Measurements from ENCODE around the gene MFSD11.

DNA sequence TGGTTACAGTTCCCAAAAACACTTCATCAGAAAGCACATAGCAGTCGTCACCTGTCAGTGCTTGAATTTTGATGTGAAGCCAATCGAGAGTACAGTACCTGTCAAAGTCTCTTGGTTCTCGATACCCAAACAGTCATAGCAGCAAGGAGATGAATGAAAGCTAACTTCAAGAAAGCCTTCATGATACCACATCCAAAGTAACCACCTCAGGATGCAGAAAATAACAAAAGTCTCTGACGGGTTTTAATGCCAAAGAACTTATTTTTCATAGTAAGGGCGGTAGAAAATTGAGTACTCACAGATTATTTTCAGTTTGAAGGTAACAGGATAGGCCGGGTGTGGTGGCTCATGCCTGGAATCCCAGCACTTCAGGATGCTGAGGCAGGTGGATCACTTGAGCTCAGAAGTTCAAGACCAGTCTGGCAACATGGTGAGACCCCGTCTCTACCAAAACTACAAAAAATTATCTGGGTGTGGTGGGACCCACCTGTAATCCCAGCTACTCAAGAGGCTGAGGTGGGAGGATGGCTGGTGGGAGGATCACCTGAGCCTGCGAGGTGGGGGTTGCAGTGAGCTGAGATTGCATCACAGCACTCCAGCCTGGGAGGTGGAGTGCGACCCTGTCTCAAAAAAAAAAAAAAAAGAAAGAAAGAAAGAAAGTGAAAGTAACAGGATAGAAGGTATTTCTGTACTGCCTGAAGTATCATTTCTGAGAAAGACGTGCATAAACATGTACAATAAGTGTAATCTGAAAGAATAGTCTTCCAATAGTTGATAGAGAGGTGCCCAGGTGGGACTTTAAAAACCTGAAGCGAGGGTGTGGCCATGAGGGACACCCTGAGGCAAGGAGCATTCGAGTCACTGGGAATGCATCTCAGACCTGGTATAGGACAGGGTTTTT, 15.4 kb downstream of the MFSD11 start:
- TF ChIP-seq, protein P1, sequence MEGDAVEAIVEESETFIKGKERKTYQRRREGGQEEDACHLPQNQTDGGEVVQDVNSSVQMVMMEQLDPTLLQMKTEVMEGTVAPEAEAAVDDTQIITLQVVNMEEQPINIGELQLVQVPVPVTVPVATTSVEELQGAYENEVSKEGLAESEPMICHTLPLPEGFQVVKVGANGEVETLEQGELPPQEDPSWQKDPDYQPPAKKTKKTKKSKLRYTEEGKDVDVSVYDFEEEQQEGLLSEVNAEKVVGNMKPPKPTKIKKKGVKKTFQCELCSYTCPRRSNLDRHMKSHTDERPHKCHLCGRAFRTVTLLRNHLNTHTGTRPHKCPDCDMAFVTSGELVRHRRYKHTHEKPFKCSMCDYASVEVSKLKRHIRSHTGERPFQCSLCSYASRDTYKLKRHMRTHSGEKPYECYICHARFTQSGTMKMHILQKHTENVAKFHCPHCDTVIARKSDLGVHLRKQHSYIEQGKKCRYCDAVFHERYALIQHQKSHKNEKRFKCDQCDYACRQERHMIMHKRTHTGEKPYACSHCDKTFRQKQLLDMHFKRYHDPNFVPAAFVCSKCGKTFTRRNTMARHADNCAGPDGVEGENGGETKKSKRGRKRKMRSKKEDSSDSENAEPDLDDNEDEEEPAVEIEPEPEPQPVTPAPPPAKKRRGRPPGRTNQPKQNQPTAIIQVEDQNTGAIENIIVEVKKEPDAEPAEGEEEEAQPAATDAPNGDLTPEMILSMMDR (conservative IDR thresholded peaks at IDR 0.05; ENCODE audit: low read depth, low read length) = no peak
- no peak for TF ChIP-seq SMC3 (IDR thresholded peaks at IDR 0.05; ENCODE audit: low read depth, low read length)
- no peak for TF ChIP-seq FOS (IDR thresholded peaks at IDR 0.05; ENCODE audit: low read depth, low read length)
- TF ChIP-seq RFX5 (IDR thresholded peaks at IDR 0.05; ENCODE audit: low read depth, low read length) = no peak
- no peak for TF ChIP-seq RAD21 (IDR thresholded peaks at IDR 0.05; ENCODE audit: low read length)
- no peak for TF ChIP-seq POLR2A (IDR thresholded peaks at IDR 0.05; ENCODE audit: low read depth, low read length)
- TF ChIP-seq, protein P2, sequence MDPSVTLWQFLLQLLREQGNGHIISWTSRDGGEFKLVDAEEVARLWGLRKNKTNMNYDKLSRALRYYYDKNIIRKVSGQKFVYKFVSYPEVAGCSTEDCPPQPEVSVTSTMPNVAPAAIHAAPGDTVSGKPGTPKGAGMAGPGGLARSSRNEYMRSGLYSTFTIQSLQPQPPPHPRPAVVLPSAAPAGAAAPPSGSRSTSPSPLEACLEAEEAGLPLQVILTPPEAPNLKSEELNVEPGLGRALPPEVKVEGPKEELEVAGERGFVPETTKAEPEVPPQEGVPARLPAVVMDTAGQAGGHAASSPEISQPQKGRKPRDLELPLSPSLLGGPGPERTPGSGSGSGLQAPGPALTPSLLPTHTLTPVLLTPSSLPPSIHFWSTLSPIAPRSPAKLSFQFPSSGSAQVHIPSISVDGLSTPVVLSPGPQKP (IDR thresholded peaks at IDR 0.05; ENCODE audit: borderline replicate concordance, low read depth, low read length) = no peak
- no peak for TF ChIP-seq BHLHE40 (IDR thresholded peaks at IDR 0.05; ENCODE audit: low read depth, low read length)
- TF ChIP-seq CEBPB (IDR thresholded peaks at IDR 0.05; ENCODE audit: low read depth, low read length) = no peak
- TF ChIP-seq NFE2L2 (IDR thresholded peaks at IDR 0.05; ENCODE audit: low read depth, low read length) = no peak
- TF ChIP-seq MXI1 (IDR thresholded peaks at IDR 0.05; ENCODE audit: borderline replicate concordance, low read depth, low read length) = no peak
- TF ChIP-seq MAFK (IDR thresholded peaks at IDR 0.05; ENCODE audit: low read depth, low read length) = no peak

Data from IMR-90 (cell line).